ENCODE results near the gene NKD1.
"Not testable (repeated sequence)": the region's sequence is repeated elsewhere in the genome, so short reads cannot be mapped to it uniquely, and the experiment has no call there.

The NKD1 gene

GRCh38 chr16:50548125-50548908, at the start of gene NKD1:
TSS of gene NKD1 (plus strand) at chr16:50548396. CDS start at chr16:50548554, 158 bp downstream.
- DNase-seq, result peak; percentile 72

GRCh38 chr16:50498431-50499155, 49.6 kb upstream of the NKD1 start:
- no peak for DNase-seq

GRCh38 chr16:50499254-50499653, 48.9 kb upstream of the NKD1 start:
- no peak for DNase-seq

- no peak for DNase-seq
These were observed 47.9 kb upstream of the NKD1 start for GRCh38 chr16:50500171-50500874.

- no peak for DNase-seq
These were observed 46.9 kb upstream of the NKD1 start for GRCh38 chr16:50501251-50501650.

GRCh38 chr16:50501986-50502615, 46.1 kb upstream of the NKD1 start:
- DNase-seq, result no peak

- no peak for DNase-seq
These were observed 45.6 kb upstream of the NKD1 start for GRCh38 chr16:50502616-50503011.

- not testable (repeated sequence) for DNase-seq
These were observed 44.2 kb upstream of the NKD1 start for GRCh38 chr16:50503868-50504531.

GRCh38 chr16:50505115-50505514, 43.1 kb upstream of the NKD1 start:
- no peak for DNase-seq

GRCh38 chr16:50505714-50506542, 42.3 kb upstream of the NKD1 start:
- DNase-seq, result no peak

GRCh38 chr16:50506543-50506937, 41.7 kb upstream of the NKD1 start:
- no peak for DNase-seq

GRCh38 chr16:50507397-50507796, 40.8 kb upstream of the NKD1 start:
- no peak for DNase-seq

- peak; percentile 19 for DNase-seq
These were observed 38.5 kb upstream of the NKD1 start for GRCh38 chr16:50509521-50510341.

- DNase-seq, result no peak
These were observed 33.0 kb upstream of the NKD1 start for GRCh38 chr16:50515218-50515617.

GRCh38 chr16:50516401-50516800, 31.8 kb upstream of the NKD1 start:
- DNase-seq, result no peak

- no peak for DNase-seq
These were observed 31.3 kb upstream of the NKD1 start for GRCh38 chr16:50516890-50517289.

- DNase-seq, result no peak
These were observed 30.5 kb upstream of the NKD1 start for GRCh38 chr16:50517450-50518252.

GRCh38 chr16:50519001-50519400, 29.2 kb upstream of the NKD1 start:
- DNase-seq, result no peak

- no peak for DNase-seq
These were observed 28.6 kb upstream of the NKD1 start for GRCh38 chr16:50519602-50520001.

Measured in activated naive CD4-positive, alpha-beta T cell treated with anti-CD3 and anti-CD28 coated beads, Interleukin-2, amount 50 U/mL, for 16 hours (primary cell).